ENCODE data around the gene UQCC2. TPM values are rescaled to one million over a fixed set of nuclear protein-coding genes. Genes with fewer than 3 reads are reported as not detected.
A peak's percentile ranks its signal among the peaks of the same experiment; 100 is the strongest.

The UQCC2 gene
- total RNA-seq, 1 donor from 2014 or later = 39.6 TPM

DNA sequence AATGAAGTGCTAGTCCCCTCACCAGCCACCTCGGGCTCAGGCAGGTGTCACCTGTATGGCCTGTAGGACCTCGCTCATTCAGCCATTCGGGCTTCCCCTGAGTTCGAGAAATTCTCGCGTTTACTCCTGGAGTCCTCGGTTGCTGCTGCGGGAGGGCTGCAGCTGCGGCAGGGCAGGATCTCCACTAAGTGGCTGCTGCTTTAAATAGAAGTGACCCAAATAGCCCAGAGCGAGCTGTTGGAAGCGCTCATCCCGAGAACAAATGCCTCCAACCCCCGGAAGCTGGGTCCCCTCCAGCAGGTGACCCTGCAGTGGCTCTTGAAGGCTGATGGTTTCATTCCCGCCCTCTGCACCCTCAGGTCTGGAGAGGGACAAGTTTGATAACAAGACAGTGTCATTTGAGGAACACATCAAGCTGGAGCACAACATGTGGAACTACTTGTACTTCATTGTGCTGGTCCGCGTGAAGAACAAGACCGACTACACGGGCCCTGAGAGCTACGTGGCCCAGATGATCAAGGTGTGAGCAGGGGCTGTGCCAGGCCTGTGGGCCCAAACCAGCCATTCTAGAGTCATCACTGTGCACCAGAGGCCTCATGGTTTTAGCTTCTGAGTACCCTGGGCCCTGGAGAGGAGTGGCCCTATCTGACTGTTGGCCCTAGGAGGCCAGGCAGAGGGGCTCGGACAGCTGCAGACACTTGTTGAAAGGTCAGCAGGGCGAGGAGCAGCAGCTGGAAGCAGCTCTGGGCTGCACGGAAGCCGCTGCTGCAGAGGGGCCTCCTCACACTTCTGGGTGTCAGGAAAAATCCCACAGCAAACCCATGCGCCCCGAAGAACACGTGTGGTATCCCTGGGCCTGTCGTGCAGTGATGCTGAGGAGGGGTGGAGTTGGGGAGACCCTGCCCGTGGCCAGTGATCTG, 18.1 kb downstream of the UQCC2 start:
- Histone ChIP-seq H3K4me3 (no peak overlapping the region), H3K27ac (peak overlapping the region; percentile 57), H3K9me3 (no peaks in the 10 kb centered on the region), H3K27me3 (ENCODE audit: low read depth) (no peaks in the 10 kb centered on the region), H3K4me1 (peaks cover 61% of the 10 kb centered on the region), H3K36me3 (peaks cover 97% of the 10 kb centered on the region)
- TF ChIP-seq, protein P1, sequence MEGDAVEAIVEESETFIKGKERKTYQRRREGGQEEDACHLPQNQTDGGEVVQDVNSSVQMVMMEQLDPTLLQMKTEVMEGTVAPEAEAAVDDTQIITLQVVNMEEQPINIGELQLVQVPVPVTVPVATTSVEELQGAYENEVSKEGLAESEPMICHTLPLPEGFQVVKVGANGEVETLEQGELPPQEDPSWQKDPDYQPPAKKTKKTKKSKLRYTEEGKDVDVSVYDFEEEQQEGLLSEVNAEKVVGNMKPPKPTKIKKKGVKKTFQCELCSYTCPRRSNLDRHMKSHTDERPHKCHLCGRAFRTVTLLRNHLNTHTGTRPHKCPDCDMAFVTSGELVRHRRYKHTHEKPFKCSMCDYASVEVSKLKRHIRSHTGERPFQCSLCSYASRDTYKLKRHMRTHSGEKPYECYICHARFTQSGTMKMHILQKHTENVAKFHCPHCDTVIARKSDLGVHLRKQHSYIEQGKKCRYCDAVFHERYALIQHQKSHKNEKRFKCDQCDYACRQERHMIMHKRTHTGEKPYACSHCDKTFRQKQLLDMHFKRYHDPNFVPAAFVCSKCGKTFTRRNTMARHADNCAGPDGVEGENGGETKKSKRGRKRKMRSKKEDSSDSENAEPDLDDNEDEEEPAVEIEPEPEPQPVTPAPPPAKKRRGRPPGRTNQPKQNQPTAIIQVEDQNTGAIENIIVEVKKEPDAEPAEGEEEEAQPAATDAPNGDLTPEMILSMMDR (IDR thresholded peaks at IDR 0.05) = no peak
- ATAC-seq (no peak), DNase-seq (no peak)
- intact Hi-C loops (cut with DNase I) = loop anchor here (10.0 kb wide), 1 partner anchor 109 kb away; the partner anchor contains the start of gene BAK1

DNA sequence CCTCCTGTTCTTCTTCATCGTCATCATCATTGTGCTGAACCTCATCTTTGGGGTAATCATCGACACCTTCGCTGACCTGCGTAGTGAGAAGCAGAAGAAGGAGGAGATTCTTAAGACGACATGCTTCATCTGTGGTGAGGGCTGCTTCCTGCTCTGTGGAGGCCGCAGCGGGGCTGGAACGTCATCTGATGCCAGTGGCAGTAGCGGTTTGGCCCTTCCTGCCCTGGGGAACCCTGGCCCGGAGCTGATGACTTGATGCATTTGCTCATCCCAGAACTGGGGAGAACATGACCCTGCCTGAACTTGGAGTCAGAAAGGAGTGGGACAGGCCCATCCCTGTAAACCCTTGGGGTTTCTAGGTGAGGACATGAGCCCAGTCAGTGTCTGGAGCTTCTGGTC, 18.7 kb downstream of the UQCC2 start:
- Histone ChIP-seq H3K36me3 (peaks cover 98% of the 10 kb centered on the region), H3K4me1 (peaks cover 61% of the 10 kb centered on the region), H3K27ac (peak overlapping the region; percentile 53), H3K4me3 (no peak overlapping the region), H3K9me3 (no peaks in the 10 kb centered on the region), H3K27me3 (ENCODE audit: low read depth) (no peaks in the 10 kb centered on the region)
- peak; percentile 64 for DNase-seq
- TF ChIP-seq, protein P1 (IDR thresholded peaks at IDR 0.05) = no peak
- ATAC-seq = peak; percentile 12 to 34
- intact Hi-C loops (cut with DNase I) = loop anchor here (10.0 kb wide), 1 partner anchor 108 kb away; the partner anchor contains the start of gene BAK1

DNA sequence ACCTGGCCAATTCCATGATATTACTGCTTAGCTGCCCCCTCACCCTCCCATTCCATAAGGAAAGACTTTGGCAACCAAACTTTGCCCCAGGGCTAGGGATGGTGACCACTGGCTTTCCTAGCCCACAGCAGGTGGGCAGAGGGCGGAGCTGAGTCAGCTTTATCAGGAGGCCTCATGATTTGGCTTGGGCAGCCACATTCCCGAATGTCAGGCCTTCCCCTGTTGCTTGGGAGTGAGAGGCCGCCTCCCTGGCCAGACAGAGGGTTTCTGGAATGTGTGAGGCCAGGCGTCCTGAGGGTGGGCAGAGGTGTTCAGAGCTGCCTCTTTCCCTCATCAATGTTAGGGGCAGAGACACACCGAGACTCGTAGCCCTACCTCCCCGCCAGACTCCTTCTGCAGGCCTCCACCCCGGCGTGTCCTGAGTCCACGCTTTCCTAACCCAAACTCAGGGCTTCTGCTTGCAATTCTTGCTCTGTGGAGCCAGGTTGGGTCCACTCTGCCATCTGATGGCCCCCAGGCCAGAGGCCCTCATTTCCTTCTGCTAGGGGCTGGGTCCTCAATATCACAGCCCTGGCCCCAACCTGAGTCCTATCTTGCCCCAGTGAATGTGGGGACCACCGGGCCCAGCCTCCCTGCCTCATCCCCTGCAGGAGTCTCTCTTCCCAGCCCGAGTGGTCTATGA, 19.3 kb downstream of the UQCC2 start:
- Histone ChIP-seq H3K4me1 (peaks cover 56% of the 10 kb centered on the region), H3K4me3 (no peak overlapping the region), H3K27me3 (ENCODE audit: low read depth) (no peaks in the 10 kb centered on the region), H3K27ac (peak overlapping the region; percentile 53), H3K9me3 (no peaks in the 10 kb centered on the region), H3K36me3 (peaks cover 99% of the 10 kb centered on the region)
- ATAC-seq = peak; percentile 3 to 21
- TF ChIP-seq, protein P1 (IDR thresholded peaks at IDR 0.05) = no peak
- DNase-seq = peak; percentile 45
- intact Hi-C loops (cut with DNase I) = loop anchor here (10.0 kb wide), 1 partner anchor 107 kb away; the partner anchor contains the start of gene BAK1

DNA sequence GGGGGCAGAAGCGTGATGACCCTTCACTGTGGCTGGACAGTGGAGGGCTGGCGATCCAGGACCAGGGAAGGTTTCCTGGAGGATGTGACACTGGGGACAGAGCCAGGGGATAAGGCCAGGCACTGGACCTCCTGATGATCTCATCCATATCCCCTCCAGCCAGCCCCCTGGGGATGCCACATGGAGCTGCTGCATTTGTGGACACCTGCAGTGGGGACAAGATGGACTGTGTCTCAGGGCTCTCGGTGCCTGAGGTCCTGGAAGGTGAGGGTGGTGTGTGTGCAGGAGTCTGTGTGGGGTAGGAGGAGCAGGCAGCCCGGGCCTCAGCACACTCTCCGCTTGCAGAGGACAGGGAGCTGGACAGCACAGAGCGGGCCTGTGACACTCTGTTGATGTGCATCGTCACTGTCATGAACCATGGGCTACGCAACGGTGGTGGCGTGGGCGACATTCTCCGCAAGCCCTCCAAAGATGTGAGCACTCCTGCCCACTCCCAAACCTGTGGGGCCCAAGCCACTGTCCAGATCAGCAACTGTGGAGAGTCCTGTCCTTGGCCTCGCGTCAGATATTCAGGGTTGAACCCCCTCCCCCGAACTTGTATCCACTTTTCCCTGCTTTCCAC, 19.9 kb downstream of the UQCC2 start:
- Histone ChIP-seq H3K27me3 (ENCODE audit: low read depth) (no peaks in the 10 kb centered on the region), H3K4me1 (peaks cover 50% of the 10 kb centered on the region), H3K27ac (no peak overlapping the region), H3K9me3 (no peaks in the 10 kb centered on the region), H3K4me3 (no peak overlapping the region), H3K36me3 (peaks cover 99% of the 10 kb centered on the region)
- ATAC-seq (no peak), DNase-seq (no peak)
- intact Hi-C loops (cut with DNase I) = loop anchor here (10.0 kb wide), 1 partner anchor 107 kb away; the partner anchor contains the start of gene BAK1
- TF ChIP-seq, protein P1 (IDR thresholded peaks at IDR 0.05) = no peak

DNA sequence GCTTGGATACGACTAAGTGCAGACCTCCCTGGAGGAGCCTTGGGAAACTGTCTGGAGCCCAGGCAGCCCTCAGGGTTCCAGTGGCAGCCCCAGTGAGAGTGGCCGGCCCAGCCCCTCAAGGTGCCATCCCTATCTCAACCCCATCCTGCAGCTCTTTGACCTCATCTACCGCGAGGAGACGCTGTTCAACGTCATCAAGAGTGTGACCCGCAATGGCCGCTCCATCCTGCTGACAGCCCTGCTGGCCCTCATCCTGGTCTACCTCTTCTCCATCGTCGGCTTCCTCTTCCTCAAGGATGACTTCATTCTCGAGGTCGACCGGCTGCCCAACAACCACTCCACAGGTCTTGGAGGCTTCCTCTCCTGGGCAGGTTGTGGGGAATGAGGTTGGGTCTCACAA, 20.7 kb downstream of the UQCC2 start:
- TF ChIP-seq, protein P1 (IDR thresholded peaks at IDR 0.05) = no peak
- Histone ChIP-seq H3K4me1 (peaks cover 42% of the 10 kb centered on the region), H3K27ac (no peak overlapping the region), H3K36me3 (peaks cover 99% of the 10 kb centered on the region), H3K9me3 (no peaks in the 10 kb centered on the region), H3K4me3 (no peak overlapping the region), H3K27me3 (ENCODE audit: low read depth) (no peaks in the 10 kb centered on the region)
- intact Hi-C loops (cut with DNase I) = loop anchor here (10.0 kb wide), 1 partner anchor 106 kb away; the partner anchor contains the start of gene BAK1
- ATAC-seq (no peak), DNase-seq (no peak)

Measured in lower lobe of right lung (tissue), 2 donors.